Endothelial cell of umbilical vein (primary cell): ENCODE measurements around the gene MSL2. TPM values are rescaled to one million over a fixed set of nuclear protein-coding genes. Genes with fewer than 3 reads are reported as not detected.

Experiments used
- BruUV-seq: library from RNA; stranded (reverse); fragments of 400-500 nt; replicated peaks from 2 replicates; lab custom pipeline; 2021; lab: Mats Ljungman, UMichigan
- CTCF ChIA-PET: fragments of 300-600, 350-600 bp; sonication (Branson Sonifier 250); formaldehyde crosslinking; loops from one replicate; lab custom pipeline; 2021; ENCODE audit warnings: antibody characterized with exemption, inconsistent platforms; lab: Charles Lee
- POLR2A ChIA-PET: fragments of 300-600, 350-600 bp; sonication (Branson Sonifier 250); formaldehyde crosslinking; loops from one replicate; lab custom pipeline; 2021; ENCODE audit warnings: antibody characterized with exemption, inconsistent platforms; lab: Charles Lee
- DNase-seq: peaks from one replicate; pipeline ENCODE4 v3.0.0-alpha.2; 2011; ENCODE audit warnings: low read depth, low spot score
- FAIRE-seq: peaks from 2 replicates; lab custom pipeline; 2011; peaks lifted over from hg19 to GRCh38; lab: Jason Lieb, UNC
- H2AFZ ChIP-seq: 2 replicates; pipeline ENCODE4 v1.6.0; 2012; ENCODE audit warnings: low read depth, low read length, control low read depth, inconsistent platforms
- H3K27ac ChIP-seq: 2 replicates; pipeline ENCODE4 v1.5.1; 2011; ENCODE audit warnings: low read depth, mild to moderate bottlenecking, control low read depth, low read length, moderate library complexity; ENCODE audit not compliant: insufficient read depth
- H3K27me3 ChIP-seq, 2 experiments: 2 replicates each; pipeline versions ENCODE4 v1.6.0 to v1.6.1; 2011; ENCODE audit warnings: low read length in 2 of 2, mixed read lengths in 1 of 2; ENCODE audit not compliant: control insufficient read depth in 2 of 2, insufficient read depth in 2 of 2
- H3K36me3 ChIP-seq, 2 experiments: 2 replicates in 1 of 2; 3 replicates in 1 of 2; pipeline ENCODE4 v1.5.1; 2011; ENCODE audit warnings: low read length in 2 of 2, mild to moderate bottlenecking in 1 of 2, moderate library complexity in 1 of 2; ENCODE audit not compliant: control insufficient read depth in 2 of 2, insufficient read depth in 2 of 2; ENCODE audit errors: extremely low read depth in 1 of 2
- H3K4me1 ChIP-seq: 3 replicates; pipeline ENCODE4 v1.5.1; 2011; ENCODE audit warnings: mild to moderate bottlenecking, low read length; ENCODE audit not compliant: control insufficient read depth, insufficient read depth; ENCODE audit errors: extremely low read depth
- H3K4me2 ChIP-seq: 2 replicates; pipeline ENCODE4 v1.6.1; 2011; ENCODE audit warnings: low read length, control low read depth, mixed read lengths; ENCODE audit not compliant: insufficient read depth
- H3K4me3 ChIP-seq, 3 experiments: fragments of 200-600 bp in 1 of 3; sonication (generic), shearing (Covaris generic) in 1 of 3; replicated peaks in 1 of 3; 2 replicates each; pipeline ENCODE4 v1.5.1; 2011 to 2016; ENCODE audit warnings: control low read depth in 3 of 3, low read length in 3 of 3, mild to moderate bottlenecking in 2 of 3, inconsistent platforms in 1 of 3, low read depth in 1 of 3, moderate library complexity in 1 of 3; ENCODE audit not compliant: insufficient read depth in 1 of 3
- H3K79me2 ChIP-seq: 2 replicates; pipeline ENCODE4 v1.6.0; 2012; ENCODE audit warnings: low read length, inconsistent platforms; ENCODE audit not compliant: control insufficient read depth, insufficient read depth
- H3K9ac ChIP-seq: replicated peaks from 2 replicates; pipeline ENCODE3; 2011; ENCODE audit warnings: low read length, control low read depth; ENCODE audit not compliant: insufficient read depth; ENCODE audit errors: extremely low read depth
- H3K9me1 ChIP-seq: replicated peaks from 3 replicates; pipeline ENCODE4 v1.6.0; 2011; ENCODE audit warnings: mild to moderate bottlenecking, low read length; ENCODE audit not compliant: control insufficient read depth, insufficient read depth; ENCODE audit errors: extremely low read depth
- H3K9me3 ChIP-seq: replicated peaks from 2 replicates; pipeline ENCODE4 v1.5.1; 2012; ENCODE audit warnings: low read length, inconsistent platforms; ENCODE audit not compliant: control insufficient read depth, insufficient read depth
- H4K20me1 ChIP-seq: replicated peaks from 2 replicates; pipeline ENCODE3; 2011; ENCODE audit warnings: mild to moderate bottlenecking, low read length; ENCODE audit not compliant: control insufficient read depth, insufficient read depth; ENCODE audit errors: extremely low read depth
- EZH2 ChIP-seq: IDR thresholded peaks from 2 replicates; pipeline ENCODE4 v1.6.1; 2012; ENCODE audit warnings: borderline replicate concordance, low read depth, mild to moderate bottlenecking, moderate library complexity, low read length, inconsistent platforms; ENCODE audit not compliant: severe bottlenecking
- FOS ChIP-seq: IDR thresholded peaks from 2 replicates; pipeline ENCODE4 v1.6.1; 2011; ENCODE audit warnings: mild to moderate bottlenecking, low read length, moderate library complexity, borderline replicate concordance; ENCODE audit not compliant: insufficient read depth
- GATA2 ChIP-seq: IDR thresholded peaks from 2 replicates; pipeline ENCODE4 v1.7.0; 2011; ENCODE audit warnings: low read depth, mild to moderate bottlenecking, moderate library complexity, mixed read lengths, low read length; ENCODE audit not compliant: insufficient read length, insufficient read depth
- JUN ChIP-seq: IDR thresholded peaks from 2 replicates; pipeline ENCODE4 v1.6.1; 2011; ENCODE audit warnings: borderline replicate concordance, low read depth; ENCODE audit not compliant: insufficient read length, insufficient read depth
- MAX ChIP-seq: IDR thresholded peaks from 2 replicates; pipeline ENCODE4 v1.6.1; 2011; ENCODE audit not compliant: insufficient read depth, insufficient read length
- MYC ChIP-seq: IDR thresholded peaks from one replicate; pipeline ENCODE4 v1.6.1; 2011; ENCODE audit warnings: mild to moderate bottlenecking, low read depth, low read length
- POLR2A ChIP-seq: IDR thresholded peaks from 2 replicates; pipeline ENCODE4 v1.6.1; 2012; ENCODE audit warnings: low read depth, mild to moderate bottlenecking, control low read depth, low read length
- POLR2AphosphoS5 ChIP-seq: IDR thresholded peaks from 2 replicates; pipeline ENCODE4 v1.6.1; 2012; ENCODE audit warnings: low read depth, mild to moderate bottlenecking, control low read depth, low read length, moderate library complexity; ENCODE audit not compliant: insufficient read depth
- dilution Hi-C: fragments of 300-500 bp; cut with MboI; formaldehyde crosslinking; loops from one replicate; pipeline ENCODE4 v1.15.0; 2019; ENCODE audit warnings: low sequenced_read_pairs; ENCODE audit not compliant: extremely low pct_ligation_motif_present
- intact Hi-C: fragments of 100-400 bp; cut with micrococcal nuclease; formaldehyde crosslinking; loops from one replicate; pipeline ENCODE4 v1.10.0; 2022
- polyA plus RNA-seq, 4 experiments: library from polyadenylated mRNA; depleted of rRNA in 3 of 4; stranded (reverse) in 3 of 4; unstranded in 1 of 4; fragments of >200 nt; gene quantifications; 2 replicates each; pipeline versions ENCODE4 v1.2.1 to v1.2.3, GENCODE V29; 2011 to 2012; ENCODE audit warnings: missing spikeins in 1 of 4
- total RNA-seq: library from RNA; stranded (reverse); gene quantifications from 2 replicates; pipeline ENCODE4 v1.2.3, GENCODE V29; 2021
- TF ChIP-seq, protein P1 (sequence below), 2 donors: IDR thresholded peaks; 1 replicate in 1 of 2; 2 replicates in 1 of 2; pipeline ENCODE4 v1.5.1; 2011; ENCODE audit warnings: low read length in 2 of 2, mild to moderate bottlenecking in 2 of 2, moderate library complexity in 2 of 2, control low read depth in 1 of 2, inconsistent platforms in 1 of 2, low read depth in 1 of 2; ENCODE audit not compliant: insufficient read depth in 1 of 2; ENCODE audit errors: extremely low read depth in 1 of 2

The MSL2 gene
- total and polyA plus RNA-seq, 2 donors (not counting 3 experiments of a cell fraction or from before 2014, with no cell fraction given), result 6.7 to 21.9 TPM

GRCh38 chr3:136141891-136142290 is 54.2 kb downstream of the MSL2 start:
- intact Hi-C loops, result loop anchor here (1.0 to 5.0 kb wide), 3 partner anchors 53 to 610 kb away; partner anchors contain the start of genes PCCB and STAG1
- H4K20me1 ChIP-seq, result no peaks in the 10 kb centered on the region
- ChIA-PET CTCF (interaction anchor here (0.8 to 1.2 kb wide), 2 partner anchors 9 to 249 kb away, joined by 3 read pairs; no protein-coding TSS in a partner anchor), POLR2A (no interaction called here)
- FAIRE-seq, result no peak
- H3K4me1 ChIP-seq, result peaks cover 18% of the 10 kb centered on the region
- dilution Hi-C loops, result no loop called here
- DNase-seq, result no peak
- no peak overlapping the region for H3K9ac ChIP-seq
- no TSS peak for BruUV-seq
- peaks cover 2% of the 10 kb centered on the region for H3K79me2 ChIP-seq
- H3K4me2 ChIP-seq, result no peak overlapping the region
- H3K9me1 ChIP-seq, result no peaks in the 10 kb centered on the region
- H3K27ac ChIP-seq, result peak overlapping the region; percentile 81
- no peaks in the 10 kb centered on the region for H3K27me3 ChIP-seq
- H3K36me3 ChIP-seq, result peaks cover 0 to 2% of the 10 kb centered on the region in 2 experiments
- no peak for TF ChIP-seq EZH2
- no peak for TF ChIP-seq FOS
- TF ChIP-seq MAX, result no peak
- TF ChIP-seq POLR2A, result no peak
- TF ChIP-seq JUN, result no peak
- no peak for TF ChIP-seq MYC
- H3K4me3 ChIP-seq, result no peak overlapping the region
- no peak overlapping the region for H2AFZ ChIP-seq
- H3K9me3 ChIP-seq, result no peaks in the 10 kb centered on the region

DNA sequence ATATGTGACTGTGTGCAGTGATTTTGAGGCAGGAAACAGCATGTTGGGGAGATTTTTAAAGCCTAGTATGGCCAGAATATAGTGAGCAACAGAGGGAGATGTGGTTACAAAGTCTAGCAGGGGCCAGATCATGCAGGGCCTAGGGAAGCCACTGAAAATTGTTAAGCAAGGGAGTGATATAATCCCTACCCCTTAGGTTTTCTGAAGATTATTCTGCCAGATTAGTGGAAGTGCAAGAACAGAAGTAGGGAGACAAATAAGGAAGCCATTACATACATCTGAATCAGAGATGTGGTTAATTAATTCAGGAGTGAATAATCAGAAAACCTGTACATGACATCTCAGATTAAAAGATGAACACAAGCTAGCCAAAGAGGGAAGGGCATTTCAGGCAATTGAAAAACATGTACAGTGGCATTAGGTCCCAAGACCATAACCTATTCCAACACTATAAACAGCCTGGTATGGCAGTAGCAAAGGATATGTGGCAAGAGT is 54.8 kb downstream of the MSL2 start:
- TF ChIP-seq FOS (no peak), POLR2A (no peak), MAX (no peak), JUN (no peak), EZH2 (no peak), MYC (no peak), GATA2 (no peak), POLR2AphosphoS5 (no peak)
- TF ChIP-seq, protein P1, sequence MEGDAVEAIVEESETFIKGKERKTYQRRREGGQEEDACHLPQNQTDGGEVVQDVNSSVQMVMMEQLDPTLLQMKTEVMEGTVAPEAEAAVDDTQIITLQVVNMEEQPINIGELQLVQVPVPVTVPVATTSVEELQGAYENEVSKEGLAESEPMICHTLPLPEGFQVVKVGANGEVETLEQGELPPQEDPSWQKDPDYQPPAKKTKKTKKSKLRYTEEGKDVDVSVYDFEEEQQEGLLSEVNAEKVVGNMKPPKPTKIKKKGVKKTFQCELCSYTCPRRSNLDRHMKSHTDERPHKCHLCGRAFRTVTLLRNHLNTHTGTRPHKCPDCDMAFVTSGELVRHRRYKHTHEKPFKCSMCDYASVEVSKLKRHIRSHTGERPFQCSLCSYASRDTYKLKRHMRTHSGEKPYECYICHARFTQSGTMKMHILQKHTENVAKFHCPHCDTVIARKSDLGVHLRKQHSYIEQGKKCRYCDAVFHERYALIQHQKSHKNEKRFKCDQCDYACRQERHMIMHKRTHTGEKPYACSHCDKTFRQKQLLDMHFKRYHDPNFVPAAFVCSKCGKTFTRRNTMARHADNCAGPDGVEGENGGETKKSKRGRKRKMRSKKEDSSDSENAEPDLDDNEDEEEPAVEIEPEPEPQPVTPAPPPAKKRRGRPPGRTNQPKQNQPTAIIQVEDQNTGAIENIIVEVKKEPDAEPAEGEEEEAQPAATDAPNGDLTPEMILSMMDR (IDR thresholded peaks at IDR 0.05; ENCODE audit: extremely low read depth in 1 of 2, insufficient read depth in 1 of 2, low read depth in 1 of 2, low read length in 2 of 2), result no peak
- Histone ChIP-seq H3K4me3 (no peak overlapping the region), H3K4me1 (peaks cover 18% of the 10 kb centered on the region), H3K27ac (peak overlapping the region; percentile 81), H3K27me3 (no peaks in the 10 kb centered on the region), H3K4me2 (no peak overlapping the region), H3K36me3 (peaks cover 0 to 2% of the 10 kb centered on the region in 2 experiments), H3K79me2 (peaks cover 2% of the 10 kb centered on the region), H3K9ac (no peak overlapping the region), H3K9me1 (no peaks in the 10 kb centered on the region), H2AFZ (no peak overlapping the region), H3K9me3 (no peaks in the 10 kb centered on the region), H4K20me1 (no peaks in the 10 kb centered on the region)
- dilution Hi-C loops (no loop called here), intact Hi-C loops (loop anchor here (5.0 kb wide), 1 partner anchor 611 kb away; the partner anchor contains the start of gene STAG1)
- CTCF ChIA-PET, result interaction anchor here (1.2 kb wide), 1 partner anchor 9 kb away, joined by 3 read pairs; no protein-coding TSS in a partner anchor
- POLR2A ChIA-PET, result no interaction called here
- FAIRE-seq (no peak), DNase-seq (no peak)
- no TSS peak for BruUV-seq
